ENCODE data around the gene CAPN7.

DNA sequence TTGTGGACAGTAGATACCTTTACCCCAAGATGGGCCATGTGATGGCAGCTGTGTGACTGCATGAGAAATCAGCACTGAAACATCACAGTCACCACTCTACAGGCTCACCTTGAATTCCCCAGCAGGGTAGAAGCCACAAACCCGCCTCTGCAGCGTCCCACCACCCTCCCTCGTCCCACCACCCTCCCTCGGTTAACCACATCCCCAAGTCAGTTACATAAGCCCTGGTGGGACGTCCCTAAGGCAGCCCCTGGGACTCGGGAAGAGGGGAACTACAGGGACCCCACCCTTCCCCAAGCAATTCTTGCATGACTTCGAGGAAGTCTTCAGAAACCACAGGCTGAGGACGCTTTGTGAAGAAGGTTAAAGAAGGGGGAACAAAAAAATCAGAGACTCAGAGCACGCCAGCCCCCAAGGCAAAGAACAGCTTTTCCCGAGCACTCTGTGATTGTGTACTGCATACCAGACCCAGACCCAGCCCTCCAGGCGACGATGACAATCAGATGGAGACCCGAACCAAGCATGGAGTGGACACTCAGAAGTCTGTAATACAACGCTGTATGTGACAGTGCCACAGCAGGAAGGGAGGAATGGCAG lies 65.8 kb downstream of the CAPN7 start:
- TF ChIP-seq POLR2A (IDR thresholded peaks at IDR 0.05): no peak
- TF ChIP-seq, protein P1, sequence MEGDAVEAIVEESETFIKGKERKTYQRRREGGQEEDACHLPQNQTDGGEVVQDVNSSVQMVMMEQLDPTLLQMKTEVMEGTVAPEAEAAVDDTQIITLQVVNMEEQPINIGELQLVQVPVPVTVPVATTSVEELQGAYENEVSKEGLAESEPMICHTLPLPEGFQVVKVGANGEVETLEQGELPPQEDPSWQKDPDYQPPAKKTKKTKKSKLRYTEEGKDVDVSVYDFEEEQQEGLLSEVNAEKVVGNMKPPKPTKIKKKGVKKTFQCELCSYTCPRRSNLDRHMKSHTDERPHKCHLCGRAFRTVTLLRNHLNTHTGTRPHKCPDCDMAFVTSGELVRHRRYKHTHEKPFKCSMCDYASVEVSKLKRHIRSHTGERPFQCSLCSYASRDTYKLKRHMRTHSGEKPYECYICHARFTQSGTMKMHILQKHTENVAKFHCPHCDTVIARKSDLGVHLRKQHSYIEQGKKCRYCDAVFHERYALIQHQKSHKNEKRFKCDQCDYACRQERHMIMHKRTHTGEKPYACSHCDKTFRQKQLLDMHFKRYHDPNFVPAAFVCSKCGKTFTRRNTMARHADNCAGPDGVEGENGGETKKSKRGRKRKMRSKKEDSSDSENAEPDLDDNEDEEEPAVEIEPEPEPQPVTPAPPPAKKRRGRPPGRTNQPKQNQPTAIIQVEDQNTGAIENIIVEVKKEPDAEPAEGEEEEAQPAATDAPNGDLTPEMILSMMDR (IDR thresholded peaks at IDR 0.05): no peak
